SU-DHL-6 (cell line): ENCODE results near the gene MESD.

Experiments
- H2AFZ ChIP-seq: fragments of 200-600 bp; sonication (generic); 2 replicates; pipeline ENCODE4 v1.6.1; 2014; ENCODE audit warnings: low read depth, mild to moderate bottlenecking, moderate library complexity, mixed read lengths, antibody characterized with exemption, low read length; ENCODE audit not compliant: severe bottlenecking
- H3F3A ChIP-seq: fragments of 200-600 bp; shearing (Covaris generic); 2 replicates; pipeline ENCODE4 v1.6.0; 2016; ENCODE audit warnings: antibody characterized with exemption, mild to moderate bottlenecking; ENCODE audit not compliant: insufficient read depth
- H3K27ac ChIP-seq: fragments of 200-600 bp; sonication (generic); 2 replicates; pipeline ENCODE4 v1.5.1; 2016; ENCODE audit warnings: low read depth, mild to moderate bottlenecking, low read length, moderate library complexity, mixed read lengths
- H3K27me3 ChIP-seq: fragments of 200-600 bp; sonication (generic), shearing (Covaris generic); 2 replicates; pipeline ENCODE4 v1.6.0; 2014; ENCODE audit warnings: mild to moderate bottlenecking, low read length
- H3K36me3 ChIP-seq: fragments of 200-600 bp; sonication (generic); 2 replicates; pipeline ENCODE4 v1.6.1; 2014; ENCODE audit warnings: mild to moderate bottlenecking, low read length, mixed read lengths
- H3K4me2 ChIP-seq: fragments of 300-600, 200-600 bp; shearing (Covaris generic), sonication (generic); 2 replicates; pipeline ENCODE4 v1.6.0; 2014; ENCODE audit warnings: low read length, low read depth, mild to moderate bottlenecking; ENCODE audit not compliant: poor library complexity, severe bottlenecking
- H3K4me3 ChIP-seq: fragments of 200-600 bp; sonication (generic); 2 replicates; pipeline ENCODE4 v1.5.1; 2014; ENCODE audit warnings: antibody characterized with exemption, low read length, mild to moderate bottlenecking, mixed read lengths; ENCODE audit not compliant: insufficient read depth, poor library complexity, severe bottlenecking
- H3K79me2 ChIP-seq: fragments of 200-600 bp; sonication (generic); 2 replicates; pipeline ENCODE4 v1.6.1; 2014; ENCODE audit warnings: mild to moderate bottlenecking, low read length, moderate library complexity; ENCODE audit not compliant: insufficient read depth
- H3K9ac ChIP-seq: fragments of 200-600 bp; sonication (generic); 2 replicates; pipeline ENCODE4 v1.7.0; 2014; ENCODE audit warnings: mild to moderate bottlenecking, low read length
- H3K9me2 ChIP-seq: fragments of 200-600 bp; sonication (generic); replicated peaks from 2 replicates; pipeline ENCODE4 v1.6.1; 2014; ENCODE audit warnings: low read length; ENCODE audit not compliant: insufficient read depth
- H3K9me3 ChIP-seq: fragments of 200-600 bp; sonication (generic); 2 replicates; pipeline ENCODE4 v1.6.1; 2014; ENCODE audit warnings: low read length, mixed read lengths; ENCODE audit not compliant: insufficient read depth
- H4K20me1 ChIP-seq: fragments of 200-600 bp; sonication (generic); 2 replicates; pipeline ENCODE4 v1.6.1; 2014; ENCODE audit warnings: low read depth, mild to moderate bottlenecking, antibody characterized with exemption, low read length, moderate library complexity, mixed read lengths
- EZH2phosphoT487 ChIP-seq: fragments of 200-600 bp; sonication (generic), shearing (Covaris generic); conservative IDR thresholded peaks from 2 replicates; pipeline ENCODE4 v1.6.1; 2018; ENCODE audit warnings: mild to moderate bottlenecking, antibody characterized with exemption, low read length, moderate library complexity, mixed read lengths
- TF ChIP-seq, protein P1 (sequence below): fragments of 200-600 bp; sonication (generic); IDR thresholded peaks from one replicate; pipeline ENCODE4 v1.5.1; 2017; ENCODE audit warnings: antibody characterized with exemption, mild to moderate bottlenecking, low read length, moderate library complexity; ENCODE audit not compliant: insufficient read depth, poor library complexity, severe bottlenecking

Gene MESD

DNA sequence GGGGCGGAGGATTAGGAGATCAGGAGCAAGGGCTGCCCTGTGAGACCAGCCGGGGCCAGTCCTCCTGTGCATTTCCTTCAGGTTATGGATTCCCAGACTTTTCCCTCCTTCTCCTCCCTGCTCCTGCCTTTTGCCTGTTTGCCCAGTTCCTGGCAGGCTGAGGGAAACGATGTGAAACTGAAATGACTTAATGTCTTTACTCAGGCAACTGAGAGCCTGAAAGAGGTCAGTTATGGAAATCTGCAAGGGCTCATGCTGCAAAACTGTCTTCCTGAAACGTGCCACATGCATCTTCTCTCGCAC is 57.2 kb downstream of the MESD start:
- Histone ChIP-seq H3K36me3 (no peaks in the 10 kb centered on the region), H3K79me2 (no peaks in the 10 kb centered on the region), H2AFZ (no peak overlapping the region), H3F3A (no peaks in the 10 kb centered on the region), H3K9me2 (no peaks in the 10 kb centered on the region), H3K9ac (no peak overlapping the region), H3K27me3 (no peaks in the 10 kb centered on the region), H3K27ac (no peak overlapping the region), H3K4me2 (no peak overlapping the region), H3K9me3 (no peaks in the 10 kb centered on the region), H3K4me3 (no peak overlapping the region), H4K20me1 (no peaks in the 10 kb centered on the region)
- TF ChIP-seq, protein P1, sequence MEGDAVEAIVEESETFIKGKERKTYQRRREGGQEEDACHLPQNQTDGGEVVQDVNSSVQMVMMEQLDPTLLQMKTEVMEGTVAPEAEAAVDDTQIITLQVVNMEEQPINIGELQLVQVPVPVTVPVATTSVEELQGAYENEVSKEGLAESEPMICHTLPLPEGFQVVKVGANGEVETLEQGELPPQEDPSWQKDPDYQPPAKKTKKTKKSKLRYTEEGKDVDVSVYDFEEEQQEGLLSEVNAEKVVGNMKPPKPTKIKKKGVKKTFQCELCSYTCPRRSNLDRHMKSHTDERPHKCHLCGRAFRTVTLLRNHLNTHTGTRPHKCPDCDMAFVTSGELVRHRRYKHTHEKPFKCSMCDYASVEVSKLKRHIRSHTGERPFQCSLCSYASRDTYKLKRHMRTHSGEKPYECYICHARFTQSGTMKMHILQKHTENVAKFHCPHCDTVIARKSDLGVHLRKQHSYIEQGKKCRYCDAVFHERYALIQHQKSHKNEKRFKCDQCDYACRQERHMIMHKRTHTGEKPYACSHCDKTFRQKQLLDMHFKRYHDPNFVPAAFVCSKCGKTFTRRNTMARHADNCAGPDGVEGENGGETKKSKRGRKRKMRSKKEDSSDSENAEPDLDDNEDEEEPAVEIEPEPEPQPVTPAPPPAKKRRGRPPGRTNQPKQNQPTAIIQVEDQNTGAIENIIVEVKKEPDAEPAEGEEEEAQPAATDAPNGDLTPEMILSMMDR = no peak
- TF ChIP-seq EZH2phosphoT487 = no peak

DNA sequence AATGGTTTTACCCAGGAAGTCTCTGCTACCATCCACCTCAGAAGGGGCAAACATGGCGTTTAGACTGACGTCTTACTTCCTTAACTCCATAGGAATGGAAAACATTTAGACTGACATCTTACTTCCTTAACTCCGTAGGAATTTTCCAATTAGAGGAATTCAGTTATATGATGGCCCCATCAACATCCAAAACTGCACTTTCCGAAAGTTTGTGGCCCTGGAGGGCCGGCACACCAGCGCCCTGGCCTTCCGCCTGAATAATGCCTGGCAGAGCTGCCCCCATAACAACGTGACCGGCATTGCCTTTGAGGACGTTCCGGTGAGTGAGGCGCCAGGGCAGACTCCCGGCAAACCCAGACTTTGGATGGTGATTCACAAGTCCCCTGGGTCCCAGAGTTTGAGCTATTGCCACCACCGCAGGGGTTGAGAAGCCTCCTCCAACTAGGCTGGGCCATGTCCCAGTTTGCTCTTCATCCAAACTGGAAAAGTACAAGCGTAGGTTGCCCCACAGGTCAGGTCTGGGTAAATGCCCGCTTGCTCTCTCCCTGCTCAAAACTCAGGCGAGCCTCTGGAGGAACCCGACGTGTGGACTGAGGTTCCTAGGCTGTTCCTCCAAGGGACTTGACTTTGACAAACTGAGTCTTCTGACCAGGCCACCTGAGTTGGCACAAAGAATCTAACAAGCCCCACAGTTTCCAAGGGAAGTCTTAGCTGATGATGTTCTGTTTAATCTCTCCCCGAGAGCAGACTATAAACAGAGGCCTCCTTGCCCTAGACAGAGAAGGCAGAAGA is 57.7 kb downstream of the MESD start:
- Histone ChIP-seq H3K4me3 (no peak overlapping the region), H3K27me3 (no peaks in the 10 kb centered on the region), H3K79me2 (no peaks in the 10 kb centered on the region), H3K9me3 (no peaks in the 10 kb centered on the region), H4K20me1 (no peaks in the 10 kb centered on the region), H3K4me2 (no peak overlapping the region), H2AFZ (no peak overlapping the region), H3K27ac (no peak overlapping the region), H3K9me2 (no peaks in the 10 kb centered on the region), H3K36me3 (no peaks in the 10 kb centered on the region), H3K9ac (no peak overlapping the region), H3F3A (no peaks in the 10 kb centered on the region)
- TF ChIP-seq EZH2phosphoT487 = no peak
- TF ChIP-seq, protein P1 = no peak

DNA sequence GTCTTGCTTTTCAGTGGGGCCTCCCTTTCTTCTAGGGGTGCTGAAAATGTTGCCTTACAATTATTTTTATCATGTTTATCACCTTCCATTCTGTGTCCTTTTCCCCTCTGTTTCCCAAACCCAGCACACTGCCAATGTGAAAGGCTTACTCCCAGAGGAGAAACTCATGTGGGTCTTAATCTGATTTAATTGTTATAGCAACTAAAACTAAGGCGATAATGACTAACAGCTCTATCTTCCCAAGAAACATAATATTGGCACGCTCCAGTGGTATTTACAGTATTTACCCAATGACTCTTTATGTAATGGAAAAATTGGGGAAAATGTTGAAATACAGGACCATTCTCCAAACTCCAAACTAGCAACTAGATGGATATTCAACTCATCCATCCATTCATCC is 58.4 kb downstream of the MESD start:
- Histone ChIP-seq H3K9ac (no peak overlapping the region), H3K9me3 (no peaks in the 10 kb centered on the region), H3F3A (no peaks in the 10 kb centered on the region), H3K36me3 (no peaks in the 10 kb centered on the region), H3K27ac (no peak overlapping the region), H4K20me1 (no peaks in the 10 kb centered on the region), H3K4me3 (no peak overlapping the region), H2AFZ (no peak overlapping the region), H3K79me2 (no peaks in the 10 kb centered on the region), H3K27me3 (no peaks in the 10 kb centered on the region), H3K4me2 (no peak overlapping the region), H3K9me2 (no peaks in the 10 kb centered on the region)
- TF ChIP-seq, protein P1 = no peak
- no peak for TF ChIP-seq EZH2phosphoT487
